Activated B cell treated with CpG ODN at 0.5 μM for 24 hours (primary cell): Measurements from ENCODE around the gene PEX11G. TPM values are rescaled to one million over a fixed set of nuclear protein-coding genes. Genes with fewer than 3 reads are reported as not detected.
A peak's percentile ranks its signal among the peaks of the same experiment; 100 is the strongest.
"Not testable (repeated sequence)": the region's sequence is repeated elsewhere in the genome, so short reads cannot be mapped to it uniquely, and the experiment has no call there.

ENCODE experiments used
- ATAC-seq: fragments of 200-7000 bp; cut with Tn5 transposase; one replicate; pipeline ENCODE4 v1.10.0; 2021; ENCODE audit warnings: low read depth, mild to moderate bottlenecking, moderate library complexity
- CTCF ChIA-PET: fragments of 350-600 bp; sonication (Branson Sonifier 250); formaldehyde crosslinking; loops from one replicate; lab custom pipeline; 2021; ENCODE audit warnings: antibody characterized with exemption; lab: Charles Lee
- POLR2A ChIA-PET: fragments of 350-600 bp; sonication (Branson Sonifier 250); formaldehyde crosslinking; loops from one replicate; lab custom pipeline; 2021; ENCODE audit warnings: antibody characterized with exemption; lab: Charles Lee
- DNase-seq: peaks from one replicate; pipeline ENCODE4 v3.0.0; 2022
- H3K27ac Mint-ChIP-seq: one replicate; pipeline ENCODE4 v1.8.0; 2020; ENCODE audit warnings: mixed read lengths
- H3K27me3 Mint-ChIP-seq: one replicate; pipeline ENCODE4 v1.8.0; 2021; ENCODE audit warnings: mixed read lengths
- H3K36me3 Mint-ChIP-seq: one replicate; pipeline ENCODE4 v1.8.0; 2021; ENCODE audit warnings: low read depth, mixed read lengths
- H3K4me1 Mint-ChIP-seq: one replicate; pipeline ENCODE4 v1.8.0; 2021; ENCODE audit warnings: mixed read lengths
- H3K4me3 Mint-ChIP-seq: one replicate; pipeline ENCODE4 v1.8.0; 2020; ENCODE audit warnings: mild to moderate bottlenecking, mixed read lengths
- H3K9me3 Mint-ChIP-seq: one replicate; pipeline ENCODE4 v1.8.0; 2020; ENCODE audit warnings: mixed read lengths
- CTCF ChIP-seq: fragments of 200-600 bp; IDR thresholded peaks from one replicate; pipeline ENCODE4 v1.8.0; 2022; ENCODE audit warnings: antibody characterized with exemption, mild to moderate bottlenecking
- intact Hi-C: fragments of 100-400 bp; cut with micrococcal nuclease; formaldehyde crosslinking; loops from one replicate; pipeline ENCODE4 v1.15.1; 2024
- total RNA-seq: library from RNA; stranded (reverse); gene quantifications from 2 replicates; pipeline ENCODE4 v1.2.3, GENCODE V29; 2022

Gene PEX11G
- total RNA-seq, 1 donor from 2014 or later = 1.0 TPM

- ChIA-PET POLR2A (interaction anchor here (0.8 kb wide), 1 partner anchor 80 kb away, joined by 10 read pairs; the partner anchor contains the start of gene MCOLN1), CTCF (no interaction called here)
- H3K4me3 Mint-ChIP-seq = no peak overlapping the region
- H3K9me3 Mint-ChIP-seq = no peaks in the 10 kb centered on the region
- DNase-seq (no peak), ATAC-seq (no peak)
- no peaks in the 10 kb centered on the region for H3K27me3 Mint-ChIP-seq
- intact Hi-C loops = no loop called here
- TF ChIP-seq CTCF = no peak
- peak overlapping the region; percentile 30 for H3K27ac Mint-ChIP-seq
- H3K36me3 Mint-ChIP-seq = peaks cover 79% of the 10 kb centered on the region
- no peaks in the 10 kb centered on the region for H3K4me1 Mint-ChIP-seq
Observed at GRCh38 chr19:7442423-7442822, 46.4 kb downstream of the PEX11G start.

GRCh38 chr19:7441468-7442146, 47.2 kb downstream of the PEX11G start:
- peaks cover 78% of the 10 kb centered on the region for H3K36me3 Mint-ChIP-seq
- ChIA-PET POLR2A (interaction anchor here (0.8 kb wide), 1 partner anchor 81 kb away, joined by 10 read pairs; the partner anchor contains the start of gene MCOLN1), CTCF (no interaction called here)
- no peaks in the 10 kb centered on the region for H3K27me3 Mint-ChIP-seq
- TF ChIP-seq CTCF = no peak
- no peaks in the 10 kb centered on the region for H3K9me3 Mint-ChIP-seq
- intact Hi-C loops = no loop called here
- H3K4me1 Mint-ChIP-seq = no peaks in the 10 kb centered on the region
- ATAC-seq (no peak), DNase-seq (no peak)
- no peak overlapping the region for H3K4me3 Mint-ChIP-seq
- no peak overlapping the region for H3K27ac Mint-ChIP-seq

GRCh38 chr19:7440188-7440975, 48.5 kb downstream of the PEX11G start:
- no peak overlapping the region for H3K27ac Mint-ChIP-seq
- H3K27me3 Mint-ChIP-seq = no peaks in the 10 kb centered on the region
- H3K4me3 Mint-ChIP-seq = no peak overlapping the region
- ChIA-PET POLR2A (no interaction called here), CTCF (no interaction called here)
- intact Hi-C loops = no loop called here
- H3K9me3 Mint-ChIP-seq = no peaks in the 10 kb centered on the region
- ATAC-seq = no peak
- no peaks in the 10 kb centered on the region for H3K4me1 Mint-ChIP-seq
- TF ChIP-seq CTCF = no peak
- DNase-seq = no peak
- peaks cover 80% of the 10 kb centered on the region for H3K36me3 Mint-ChIP-seq

GRCh38 chr19:7435586-7435985, 53.2 kb downstream of the PEX11G start:
- no peaks in the 10 kb centered on the region for H3K4me1 Mint-ChIP-seq
- DNase-seq (no peak), ATAC-seq (no peak)
- ChIA-PET POLR2A (no interaction called here), CTCF (no interaction called here)
- no peaks in the 10 kb centered on the region for H3K9me3 Mint-ChIP-seq
- no peak for TF ChIP-seq CTCF
- peaks cover 63% of the 10 kb centered on the region for H3K36me3 Mint-ChIP-seq
- no peaks in the 10 kb centered on the region for H3K27me3 Mint-ChIP-seq
- peak overlapping the region; percentile 53 for H3K27ac Mint-ChIP-seq
- intact Hi-C loops = no loop called here
- no peak overlapping the region for H3K4me3 Mint-ChIP-seq

GRCh38 chr19:7434391-7434790, 54.4 kb downstream of the PEX11G start:
- ChIA-PET POLR2A (no interaction called here), CTCF (no interaction called here)
- peaks cover 57% of the 10 kb centered on the region for H3K36me3 Mint-ChIP-seq
- intact Hi-C loops = no loop called here
- H3K9me3 Mint-ChIP-seq = no peaks in the 10 kb centered on the region
- no peak for DNase-seq
- no peak for TF ChIP-seq CTCF
- ATAC-seq = no peak
- peak overlapping the region; percentile 35 for H3K27ac Mint-ChIP-seq
- no peaks in the 10 kb centered on the region for H3K27me3 Mint-ChIP-seq
- H3K4me1 Mint-ChIP-seq = no peaks in the 10 kb centered on the region
- H3K4me3 Mint-ChIP-seq = no peak overlapping the region

- H3K4me1 Mint-ChIP-seq, H3K27me3 Mint-ChIP-seq, intact Hi-C loops, DNase-seq, ATAC-seq, CTCF ChIA-PET, H3K4me3 Mint-ChIP-seq, H3K9me3 Mint-ChIP-seq, POLR2A ChIA-PET, H3K27ac Mint-ChIP-seq: not testable (repeated sequence)
- H3K36me3 Mint-ChIP-seq = peaks cover 60% of the 10 kb centered on the region
Observed at GRCh38 chr19:7433456-7433855, 55.4 kb downstream of the PEX11G start.
